HEK293T (cell line): Measurements from ENCODE around the gene STPG1.

Experiments
- BHLHE40 ChIP-seq: fragments of 450-650 bp; IDR thresholded peaks from 2 replicates; pipeline ENCODE4 v1.6.1; 2016; ENCODE audit warnings: mild to moderate bottlenecking, moderate library complexity, borderline replicate concordance
- ELF4 ChIP-seq: fragments of 450-650 bp; IDR thresholded peaks from 2 replicates; pipeline ENCODE4 v1.6.1; 2017; ENCODE audit warnings: antibody characterized with exemption
- FOXK2 ChIP-seq: fragments of 450-650 bp; IDR thresholded peaks from 2 replicates; pipeline ENCODE4 v1.6.1; 2016; ENCODE audit warnings: mild to moderate bottlenecking
- NFRKB ChIP-seq: fragments of 450-650 bp; IDR thresholded peaks from 2 replicates; pipeline ENCODE4 v1.6.1; 2016; ENCODE audit warnings: mild to moderate bottlenecking, moderate library complexity
- SP1 ChIP-seq: fragments of 450-650 bp; IDR thresholded peaks from 2 replicates; pipeline ENCODE4 v1.6.1; 2017
- TARDBP ChIP-seq: fragments of 450-650 bp; IDR thresholded peaks from 2 replicates; pipeline ENCODE4 v1.6.1; 2016

GRCh38 chr1:24390924-24391782 lies 22.4 kb downstream of the STPG1 start:
- TF ChIP-seq ELF4, result no peak
- no peak for TF ChIP-seq SP1
- no peak for TF ChIP-seq BHLHE40
- TF ChIP-seq NFRKB, result no peak
- no peak for TF ChIP-seq TARDBP
- no peak for TF ChIP-seq FOXK2
